PC-3 (cell line): ENCODE measurements around the gene KDM4C. TPM values are rescaled to one million over a fixed set of nuclear protein-coding genes. Genes with fewer than 3 reads are reported as not detected.
"Not testable (repeated sequence)": the region's sequence is repeated elsewhere in the genome, so short reads cannot be mapped to it uniquely, and the experiment has no call there.

ENCODE experiments used
- ATAC-seq: fragments of 200-7000 bp; cut with Tn5 transposase; 2 replicates; pipeline ENCODE4 v1.9.1; 2020; ENCODE audit warnings: mild to moderate bottlenecking, moderate library complexity
- BruUV-seq: library from RNA; stranded (reverse); fragments of 400-500 nt; replicated peaks from 2 replicates; lab custom pipeline; 2021; lab: Mats Ljungman, UMichigan
- CTCF ChIA-PET: fragments of 300-600 bp; sonication (Branson Sonifier 250); formaldehyde crosslinking; loops from one replicate; lab custom pipeline; 2022; ENCODE audit warnings: antibody characterized with exemption; lab: Charles Lee
- POLR2A ChIA-PET: fragments of 300-600 bp; sonication (Branson Sonifier 250); formaldehyde crosslinking; loops from one replicate; lab custom pipeline; 2022; ENCODE audit warnings: antibody characterized with exemption; ENCODE audit not compliant: unreplicated experiment; lab: Charles Lee
- DNase-seq: peaks from one replicate; pipeline ENCODE4 v3.0.0-alpha.2; 2015
- H2AFZ ChIP-seq: fragments of 300-600 bp; sonication (generic); 2 replicates; pipeline ENCODE4 v1.6.0; 2016; ENCODE audit warnings: antibody characterized with exemption, low read length
- H3F3A ChIP-seq: fragments of 300-600 bp; sonication (generic); one replicate; pipeline ENCODE4 v1.6.0; 2017; ENCODE audit warnings: antibody characterized with exemption, low read length, control low read depth, mild to moderate bottlenecking; ENCODE audit not compliant: unreplicated experiment
- H3K27ac ChIP-seq: fragments of 300-600 bp; sonication (generic); 2 replicates; pipeline ENCODE4 v1.5.1; 2016; ENCODE audit warnings: mild to moderate bottlenecking, low read length
- H3K27me3 ChIP-seq: fragments of 300-600 bp; sonication (generic); 2 replicates; pipeline ENCODE4 v1.6.1; 2016; ENCODE audit warnings: low read length, mixed read lengths
- H3K36me3 ChIP-seq: fragments of 300-600 bp; sonication (generic); 2 replicates; pipeline ENCODE4 v1.6.1; 2016; ENCODE audit warnings: low read depth, mixed run types, low read length, mixed read lengths
- H3K4me1 ChIP-seq: fragments of 300-600 bp; sonication (generic); 2 replicates; pipeline ENCODE4 v1.5.1; 2016; ENCODE audit warnings: low read length; ENCODE audit not compliant: insufficient read depth
- H3K4me2 ChIP-seq: fragments of 300-600 bp; sonication (generic); 2 replicates; pipeline ENCODE4 v1.6.0; 2016; ENCODE audit warnings: low read length
- H3K4me3 ChIP-seq: fragments of 300-600 bp; sonication (generic); 2 replicates; pipeline ENCODE4 v1.5.1; 2016; ENCODE audit warnings: mild to moderate bottlenecking, low read length, mixed read lengths
- H3K79me2 ChIP-seq: fragments of 300-600 bp; sonication (generic); 2 replicates; pipeline ENCODE4 v1.6.1; 2017; ENCODE audit warnings: low read length, mixed read lengths
- H3K9ac ChIP-seq: fragments of 300-600 bp; sonication (generic); 2 replicates; pipeline ENCODE4 v1.6.0; 2016; ENCODE audit warnings: mild to moderate bottlenecking, low read length
- H3K9me2 ChIP-seq: fragments of 300-600 bp; sonication (generic); replicated peaks from 2 replicates; pipeline ENCODE4 v1.6.1; 2016; ENCODE audit warnings: mixed run types, low read length, mixed read lengths
- H3K9me3 ChIP-seq: fragments of 300-600 bp; sonication (generic); 2 replicates; pipeline ENCODE4 v1.6.1; 2016; ENCODE audit warnings: low read length, mixed read lengths
- H4K20me1 ChIP-seq: fragments of 300-600 bp; sonication (generic); 2 replicates; pipeline ENCODE4 v1.6.1; 2016; ENCODE audit warnings: low read length, mixed read lengths
- CTCF ChIP-seq: fragments of 300-600 bp; sonication (generic); conservative IDR thresholded peaks from 2 replicates; pipeline ENCODE4 v1.5.1; 2017; ENCODE audit warnings: antibody characterized with exemption, low read depth, mild to moderate bottlenecking, low read length
- EZH2 ChIP-seq: fragments of 300-600 bp; sonication (generic); IDR thresholded peaks from one replicate; pipeline ENCODE4 v1.6.1; 2017; ENCODE audit warnings: antibody characterized with exemption, mild to moderate bottlenecking, low read length; ENCODE audit not compliant: unreplicated experiment
- EZH2phosphoT487 ChIP-seq: fragments of 300-600 bp; sonication (generic); IDR thresholded peaks from 2 replicates; pipeline ENCODE4 v1.6.1; 2018; ENCODE audit warnings: mild to moderate bottlenecking, antibody characterized with exemption, low read length, borderline replicate concordance
- intact Hi-C: fragments of 100-400 bp; cut with micrococcal nuclease; formaldehyde crosslinking; loops from 2 replicates; pipeline ENCODE4 v1.9.0; 2023
- total RNA-seq: library from RNA; depleted of rRNA; stranded (reverse); fragments of >200 nt; gene quantifications from 2 replicates; pipeline ENCODE4 v1.2.3, GENCODE V29; 2014

KDM4C gene
- total RNA-seq, 1 experiment from 2014 or later, result 27.0 TPM

GRCh38 chr9:6765396-6765795 lies 7.6 kb downstream of the KDM4C start:
- DNase-seq, result no peak
- CTCF ChIA-PET, result no interaction called here
- peaks cover 92% of the 10 kb centered on the region for H3K79me2 ChIP-seq

GRCh38 chr9:6766606-6767005 lies 8.8 kb downstream of the KDM4C start:
- Histone ChIP-seq H3F3A (no peaks in the 10 kb centered on the region), H3K27ac (no peak overlapping the region), H3K36me3 (no peaks in the 10 kb centered on the region), H3K9ac (no peak overlapping the region), H3K4me3 (no peak overlapping the region), H3K27me3 (no peaks in the 10 kb centered on the region), H4K20me1 (no peaks in the 10 kb centered on the region), H2AFZ (no peak overlapping the region), H3K79me2 (peaks cover 89% of the 10 kb centered on the region), H3K4me1 (peaks cover 6% of the 10 kb centered on the region; the same call in 1 of the 2 replicates), H3K4me2 (no peak overlapping the region), H3K9me3 (no peaks in the 10 kb centered on the region), H3K9me2 (no peaks in the 10 kb centered on the region)
- no peak for DNase-seq
- BruUV-seq, result no TSS peak
- POLR2A ChIA-PET, result no interaction called here
- intact Hi-C loops, result no loop called here
- CTCF ChIA-PET, result no interaction called here
- ATAC-seq, result no peak
- TF ChIP-seq CTCF (no peak), EZH2phosphoT487 (no peak), EZH2 (no peak)

More at GRCh38 chr9:6765396-6765795, 7.6 kb downstream of the KDM4C start:
- Histone ChIP-seq H3K9me3 (no peaks in the 10 kb centered on the region), H3K27me3 (no peaks in the 10 kb centered on the region), H3K27ac (no peak overlapping the region), H3K4me3 (no peak overlapping the region), H3K9ac (no peak overlapping the region), H3K9me2 (no peaks in the 10 kb centered on the region), H3K4me2 (no peak overlapping the region), H2AFZ (no peak overlapping the region), H3F3A (no peaks in the 10 kb centered on the region), H3K4me1 (peaks cover 6% of the 10 kb centered on the region; the same call in 1 of the 2 replicates), H3K36me3 (no peaks in the 10 kb centered on the region), H4K20me1 (no peaks in the 10 kb centered on the region)
- POLR2A ChIA-PET, result no interaction called here
- TF ChIP-seq CTCF (no peak), EZH2phosphoT487 (no peak), EZH2 (no peak)
- intact Hi-C loops, result no loop called here
- no TSS peak for BruUV-seq
- ATAC-seq, result no peak

- peaks cover 84% of the 10 kb centered on the region for H3K79me2 ChIP-seq
- POLR2A ChIA-PET, result not testable (repeated sequence)
Observed at GRCh38 chr9:6768587-6768986, 10.8 kb downstream of the KDM4C start.

More at GRCh38 chr9:6768587-6768986, 10.8 kb downstream of the KDM4C start:
- H3K27me3 ChIP-seq, H3K9ac ChIP-seq, intact Hi-C loops, ATAC-seq, H4K20me1 ChIP-seq, H3K4me2 ChIP-seq, H3K9me2 ChIP-seq, BruUV-seq, DNase-seq, H3K9me3 ChIP-seq, CTCF ChIA-PET, H3K4me1 ChIP-seq, H3K4me3 ChIP-seq, H3F3A ChIP-seq, H3K27ac ChIP-seq, H3K36me3 ChIP-seq, H2AFZ ChIP-seq: not testable (repeated sequence)
